HG03025 (cell line): ENCODE measurements around the gene MAB21L3.

ENCODE experiments used
- ATAC-seq: cut with Tn5 transposase; IDR thresholded peaks from one replicate; pipeline ENCODE4 v1.9.1; 2021; ENCODE audit warnings: mild to moderate bottlenecking, moderate library complexity; ENCODE audit not compliant: unreplicated experiment, low FRiP score

MAB21L3 gene

GRCh38 chr1:116163533-116163932 is 52.3 kb downstream of the MAB21L3 start:
- ATAC-seq, result no peak

DNA sequence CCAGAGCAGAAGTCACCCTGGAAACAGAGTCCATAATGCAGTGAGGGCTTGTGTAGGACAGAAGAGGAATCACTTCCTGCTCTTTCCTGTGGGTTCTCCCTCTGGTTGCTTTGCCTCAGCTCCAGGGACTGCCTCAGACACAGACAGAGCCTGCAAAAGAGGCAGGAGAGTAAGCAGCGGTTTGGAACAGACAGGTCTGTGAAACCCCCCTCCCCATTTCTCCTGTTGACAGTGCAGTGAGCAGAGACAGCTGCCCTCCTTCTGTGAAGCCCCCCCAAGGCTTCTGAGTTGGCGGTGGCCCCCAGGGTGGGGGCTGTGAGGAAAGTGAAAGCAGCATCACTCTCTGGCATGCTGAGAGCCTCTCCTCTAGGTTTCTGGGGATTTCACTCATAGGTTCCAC is 53.0 kb downstream of the MAB21L3 start:
- ATAC-seq, result no peak

DNA sequence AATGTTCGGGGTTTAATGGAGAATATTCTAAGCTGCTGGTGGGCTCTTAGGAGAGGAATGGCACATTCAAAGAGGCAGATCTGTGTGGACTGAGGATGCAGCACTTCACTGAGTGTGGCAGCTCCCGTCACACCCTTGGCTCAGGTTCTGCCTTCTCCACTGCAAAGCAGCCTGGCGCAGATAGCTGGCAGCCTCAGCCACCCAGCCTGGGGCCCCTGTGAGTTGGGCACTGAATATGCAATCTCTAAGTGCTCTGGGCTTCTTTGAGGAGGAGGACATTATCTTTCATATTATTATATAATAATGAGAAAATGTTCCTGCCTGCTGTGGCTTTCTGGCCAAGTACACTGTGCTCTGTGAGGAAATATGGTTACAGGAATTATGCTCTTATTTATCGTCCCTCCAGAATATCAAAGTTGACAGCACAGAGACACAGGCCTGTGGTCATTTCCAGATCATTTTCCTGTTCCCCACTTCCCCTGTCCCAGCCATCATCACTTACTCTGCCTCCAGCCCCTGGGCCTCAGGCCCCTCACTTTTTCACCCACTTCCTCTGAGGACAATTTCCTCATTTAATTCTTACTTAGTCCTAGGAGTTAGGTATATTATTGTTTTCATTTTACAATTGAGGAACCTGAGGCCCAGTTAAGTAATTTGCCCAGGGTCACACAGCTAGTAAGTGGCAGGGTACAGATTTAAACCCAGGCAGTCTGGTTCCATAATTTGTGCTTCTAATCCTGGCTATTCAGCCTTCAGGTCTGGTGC is 53.6 kb downstream of the MAB21L3 start:
- no peak for ATAC-seq

- no peak for ATAC-seq
Measured at GRCh38 chr1:116165572-116165971, 54.4 kb downstream of the MAB21L3 start.

DNA sequence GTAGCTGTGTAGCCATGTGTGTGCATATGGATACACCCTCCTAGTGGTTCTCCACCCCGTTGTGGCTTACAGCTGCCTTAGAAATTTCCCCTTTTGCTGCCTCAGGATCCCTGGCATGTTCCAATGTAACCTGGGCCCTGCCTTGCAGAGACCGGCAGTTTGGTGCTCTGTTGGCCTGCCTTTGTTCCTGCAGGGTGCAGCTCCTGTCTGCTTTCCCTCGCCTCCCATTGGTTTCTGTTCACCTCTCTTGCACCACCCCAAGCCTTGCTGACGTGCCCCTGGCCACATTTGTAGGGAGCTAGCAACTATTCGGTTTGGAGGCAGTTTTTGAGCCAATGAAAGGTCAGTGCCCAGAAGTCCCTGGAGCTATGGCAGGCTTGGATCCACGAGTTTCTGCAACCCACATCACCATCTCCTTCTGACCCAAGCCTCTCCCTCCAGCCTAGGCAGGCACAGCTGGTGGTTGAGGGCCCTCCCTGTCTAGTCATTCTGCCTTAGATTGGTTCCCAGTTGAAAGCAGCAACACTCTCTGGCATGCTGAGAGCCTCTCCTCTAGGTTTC is 54.9 kb downstream of the MAB21L3 start:
- ATAC-seq, result no peak

DNA sequence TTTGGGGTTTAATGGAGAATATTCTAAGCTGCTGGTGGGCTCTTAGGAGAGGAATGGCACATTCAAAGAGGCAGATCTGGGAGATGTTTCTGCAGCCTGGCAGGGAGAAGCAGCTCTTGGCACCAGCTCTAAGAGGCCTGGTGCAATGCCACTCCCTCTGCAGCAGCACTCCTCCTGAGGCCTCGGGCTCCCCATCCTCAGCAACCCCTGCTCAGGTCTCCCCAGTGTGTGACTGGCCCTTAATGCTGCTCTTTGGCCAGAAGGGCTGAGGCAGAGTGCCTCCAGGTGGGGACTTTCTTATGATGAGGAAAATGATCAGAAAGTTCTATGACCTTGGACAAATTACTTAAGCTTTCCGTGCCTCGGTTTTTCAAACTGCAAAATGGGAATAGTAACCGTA is 55.5 kb downstream of the MAB21L3 start:
- ATAC-seq, result no peak

- ATAC-seq, result no peak
Measured at GRCh38 chr1:116167625-116168276, 56.6 kb downstream of the MAB21L3 start.

- peak; percentile 79 for ATAC-seq
Measured at GRCh38 chr1:116168277-116169032, 57.3 kb downstream of the MAB21L3 start.

GRCh38 chr1:116169898-116170297 is 58.7 kb downstream of the MAB21L3 start:
- ATAC-seq, result no peak

DNA sequence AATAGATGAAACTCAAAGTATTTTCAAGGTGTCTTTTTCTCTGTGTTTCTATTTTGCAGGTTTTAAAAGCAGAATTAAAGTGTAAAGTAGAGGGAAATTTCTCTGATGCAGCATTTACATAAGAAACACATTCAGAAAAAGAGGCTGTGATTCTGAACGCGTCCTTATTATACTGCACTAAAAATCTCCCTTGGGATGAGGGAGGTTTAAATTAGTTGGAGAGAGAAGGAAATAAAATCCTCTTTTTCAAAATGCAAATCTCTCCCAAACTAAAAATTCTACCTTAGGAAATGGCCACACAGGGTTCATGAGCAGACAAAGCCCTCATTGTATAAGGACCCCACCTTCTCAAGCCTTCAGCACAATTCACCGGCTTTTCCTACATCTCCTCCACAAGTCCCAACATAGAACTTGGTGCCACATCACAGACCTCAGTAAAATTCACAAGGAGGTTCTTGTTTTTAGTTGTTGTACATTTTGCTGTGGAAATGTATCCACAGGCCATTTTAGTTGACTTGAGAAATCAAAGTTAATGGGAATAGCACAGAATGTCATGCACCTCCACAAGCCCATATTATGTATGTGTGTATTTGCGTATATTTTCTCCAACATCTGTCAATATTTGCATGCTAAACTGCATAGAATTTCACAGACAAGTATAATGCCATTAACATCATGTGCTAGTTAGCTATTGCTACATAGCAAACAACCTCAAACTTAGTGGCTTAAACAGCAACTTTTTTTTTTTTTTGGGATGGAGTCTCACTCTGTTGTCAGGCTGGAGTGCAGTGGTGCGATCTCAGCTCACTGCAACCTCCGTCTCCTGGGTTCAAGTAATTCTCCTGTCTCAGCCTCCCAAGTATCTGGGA is 59.8 kb downstream of the MAB21L3 start:
- ATAC-seq, result no peak

DNA sequence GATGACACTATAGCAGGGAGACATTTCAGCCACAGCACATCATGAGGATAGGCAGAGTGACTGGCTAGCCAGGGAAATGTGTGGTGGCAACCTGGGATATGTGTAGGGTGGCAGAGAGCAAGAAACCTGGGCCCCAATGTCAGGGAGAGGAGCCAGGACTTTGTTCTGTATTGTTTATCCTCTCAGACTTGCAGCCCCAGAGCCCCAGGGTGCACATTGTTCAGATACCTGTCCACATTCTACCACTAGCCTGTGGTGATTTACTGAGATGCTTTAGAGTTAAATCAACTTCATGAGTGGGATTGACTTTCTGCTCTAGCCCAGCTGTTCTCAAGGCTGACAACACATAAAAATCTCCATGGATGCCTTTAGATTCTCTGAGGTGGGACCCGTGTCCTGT is 61.5 kb downstream of the MAB21L3 start:
- ATAC-seq, result no peak

- no peak for ATAC-seq
Measured at GRCh38 chr1:116175611-116176010, 64.4 kb downstream of the MAB21L3 start.

DNA sequence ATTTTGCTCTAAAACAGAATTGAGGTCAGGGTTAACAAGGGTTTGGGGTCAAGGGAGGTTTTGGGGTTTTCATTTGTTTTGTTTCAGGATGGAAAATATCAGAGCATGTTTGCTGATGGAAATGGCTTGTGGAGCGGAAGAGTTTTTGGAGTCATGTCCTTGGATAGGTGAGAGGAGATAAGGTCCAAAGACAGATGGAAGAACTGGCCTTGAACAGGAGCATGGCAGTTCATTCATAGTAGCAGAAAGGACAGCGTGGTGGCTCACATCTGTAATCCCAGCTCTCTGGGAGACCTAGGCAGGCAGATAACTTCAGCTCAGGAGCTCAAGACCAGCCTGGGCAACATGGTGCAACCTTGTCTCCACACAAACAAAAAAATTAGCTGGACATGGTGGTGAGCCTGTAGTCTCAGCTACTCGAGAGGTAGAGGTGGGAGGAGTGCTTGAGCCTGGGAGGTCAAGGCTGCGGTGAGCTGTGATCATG is 65.1 kb downstream of the MAB21L3 start:
- ATAC-seq, result no peak

- no peak for ATAC-seq
Measured at GRCh38 chr1:116177861-116178260, 66.7 kb downstream of the MAB21L3 start.

DNA sequence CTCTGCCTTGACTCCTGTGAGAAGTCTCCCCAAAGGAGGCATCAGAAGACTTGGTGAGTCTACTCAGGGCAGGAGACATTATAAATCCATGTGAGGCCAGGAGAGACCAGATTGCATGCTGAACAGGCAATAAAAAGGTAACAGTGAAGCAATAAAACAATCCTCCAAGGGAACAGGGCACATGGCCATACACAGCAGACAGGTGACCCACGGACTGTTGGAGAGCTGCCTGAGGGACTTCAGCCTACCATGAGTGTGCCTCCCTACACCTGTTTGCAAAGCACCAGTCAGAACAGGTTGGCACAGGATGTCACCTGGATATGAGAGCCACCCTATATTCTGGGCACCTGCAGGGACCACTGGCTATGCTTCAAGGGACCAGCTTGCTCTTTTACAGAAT is 67.6 kb downstream of the MAB21L3 start:
- ATAC-seq, result no peak

GRCh38 chr1:116179419-116179818 is 68.2 kb downstream of the MAB21L3 start:
- ATAC-seq, result no peak

- no peak for ATAC-seq
Measured at GRCh38 chr1:116179964-116180363, 68.8 kb downstream of the MAB21L3 start.

- no peak for ATAC-seq
Measured at GRCh38 chr1:116182019-116182714, 71.0 kb downstream of the MAB21L3 start.
